COLO668 (cell line): Measurements from ENCODE around the gene PRKRA.
"Not testable (repeated sequence)": the region's sequence is repeated elsewhere in the genome, so short reads cannot be mapped to it uniquely, and the experiment has no call there.

Experiments
- DNase-seq: peaks from one replicate; lab custom pipeline; 2025; ENCODE audit not compliant: unreplicated experiment; lab: John Stamatoyannopoulos, UW

The PRKRA gene

GRCh38 chr2:178450774-178451525, at the start of gene PRKRA, which contains the start of gene PJVK:
PRKRA (minus strand) TSS chr2:178451175; CDS start chr2:178451030, 145 bp downstream.
PJVK (plus strand) TSS chr2:178451378; CDS start chr2:178453410, 2,032 bp downstream.
- DNase-seq = peak; percentile 98

GRCh38 chr2:178499640-178500039, 48.7 kb upstream of the PRKRA start:
- no peak for DNase-seq

GRCh38 chr2:178498137-178498536, 47.2 kb upstream of the PRKRA start:
- no peak for DNase-seq

GRCh38 chr2:178496049-178496448, 45.1 kb upstream of the PRKRA start:
- DNase-seq = no peak

- DNase-seq = no peak
Observed at GRCh38 chr2:178491612-178492011, 40.6 kb upstream of the PRKRA start.

- no peak for DNase-seq
Observed at GRCh38 chr2:178485356-178485755, 34.4 kb upstream of the PRKRA start.

- DNase-seq = peak; percentile 89
Observed at GRCh38 chr2:178484245-178485041, 33.5 kb upstream of the PRKRA start.

GRCh38 chr2:178482437-178482836, 31.5 kb upstream of the PRKRA start:
- peak; percentile 14 for DNase-seq

- peak; percentile 93 for DNase-seq
Observed at GRCh38 chr2:178480227-178481181, 29.5 kb upstream of the PRKRA start, which contains the start of gene PLEKHA3. PLEKHA3 (plus strand) TSS chr2:178480457; CDS start chr2:178480870, 413 bp downstream.

- DNase-seq = no peak
Observed at GRCh38 chr2:178479758-178480226, 28.8 kb upstream of the PRKRA start.

GRCh38 chr2:178479275-178479616, 28.3 kb upstream of the PRKRA start:
- DNase-seq = no peak

GRCh38 chr2:178478439-178479274, 27.7 kb upstream of the PRKRA start, which contains the start of gene FKBP7:
FKBP7 (minus strand) TSS chr2:178478600; CDS start chr2:178478499, 101 bp downstream.
- peak; percentile 91 for DNase-seq

GRCh38 chr2:178478130-178478438, 27.1 kb upstream of the PRKRA start:
- DNase-seq = peak; percentile 19

GRCh38 chr2:178477443-178478129, 26.6 kb upstream of the PRKRA start:
- no peak for DNase-seq

- no peak for DNase-seq
Observed at GRCh38 chr2:178476477-178476876, 25.5 kb upstream of the PRKRA start.

- no peak for DNase-seq
Observed at GRCh38 chr2:178474560-178474959, 23.6 kb upstream of the PRKRA start.

- DNase-seq = no peak
Observed at GRCh38 chr2:178473931-178474330, 23.0 kb upstream of the PRKRA start.

- DNase-seq = no peak
Observed at GRCh38 chr2:178473373-178473772, 22.4 kb upstream of the PRKRA start.

GRCh38 chr2:178471313-178471712, 20.3 kb upstream of the PRKRA start:
- not testable (repeated sequence) for DNase-seq
